Measurements from ENCODE around the gene INTS3.

The INTS3 gene

GRCh38 chr1:153727463-153728304, at the start of gene INTS3:
Gene INTS3, plus strand, starts transcription at chr1:153728050. Its CDS starts 585 bp downstream, at chr1:153728635.
- peak; percentile 99 to 100 for DNase-seq

GRCh38 chr1:153678519-153679336, 49.1 kb upstream of the INTS3 start, which contains the start of gene NPR1:
Gene NPR1, plus strand, starts transcription at chr1:153678688. Its CDS starts 421 bp downstream, at chr1:153679109.
- DNase-seq, result peak in 1 of 2 experiments; percentile 19

- no peak for DNase-seq
Measured at GRCh38 chr1:153679337-153680119, 48.3 kb upstream of the INTS3 start.

GRCh38 chr1:153680120-153680403, 47.8 kb upstream of the INTS3 start:
- no peak for DNase-seq

GRCh38 chr1:153682730-153683129, 45.1 kb upstream of the INTS3 start:
- no peak for DNase-seq

GRCh38 chr1:153683854-153684253, 44.0 kb upstream of the INTS3 start:
- no peak for DNase-seq

- DNase-seq, result no peak
Measured at GRCh38 chr1:153684892-153685291, 43.0 kb upstream of the INTS3 start.

GRCh38 chr1:153685544-153686340, 42.1 kb upstream of the INTS3 start:
- DNase-seq, result no peak

GRCh38 chr1:153687346-153688125, 40.3 kb upstream of the INTS3 start:
- no peak for DNase-seq

- no peak for DNase-seq
Measured at GRCh38 chr1:153688276-153688675, 39.6 kb upstream of the INTS3 start.

GRCh38 chr1:153688736-153689328, 39.0 kb upstream of the INTS3 start:
- no peak for DNase-seq

- DNase-seq, result no peak
Measured at GRCh38 chr1:153693466-153693865, 34.4 kb upstream of the INTS3 start.

GRCh38 chr1:153696741-153697140, 31.1 kb upstream of the INTS3 start:
- no peak for DNase-seq

GRCh38 chr1:153697191-153698019, 30.4 kb upstream of the INTS3 start:
- DNase-seq, result no peak

GRCh38 chr1:153698020-153698922, 29.6 kb upstream of the INTS3 start:
- no peak for DNase-seq

GRCh38 chr1:153698923-153699714, 28.7 kb upstream of the INTS3 start:
- DNase-seq, result no peak

- no peak for DNase-seq
Measured at GRCh38 chr1:153699768-153700167, 28.1 kb upstream of the INTS3 start.

- DNase-seq, result no peak
Measured at GRCh38 chr1:153705484-153705883, 22.4 kb upstream of the INTS3 start.

Measured in NCI-H446 (cell line).